Measurements from ENCODE around the gene GLRX.

GLRX gene

DNA sequence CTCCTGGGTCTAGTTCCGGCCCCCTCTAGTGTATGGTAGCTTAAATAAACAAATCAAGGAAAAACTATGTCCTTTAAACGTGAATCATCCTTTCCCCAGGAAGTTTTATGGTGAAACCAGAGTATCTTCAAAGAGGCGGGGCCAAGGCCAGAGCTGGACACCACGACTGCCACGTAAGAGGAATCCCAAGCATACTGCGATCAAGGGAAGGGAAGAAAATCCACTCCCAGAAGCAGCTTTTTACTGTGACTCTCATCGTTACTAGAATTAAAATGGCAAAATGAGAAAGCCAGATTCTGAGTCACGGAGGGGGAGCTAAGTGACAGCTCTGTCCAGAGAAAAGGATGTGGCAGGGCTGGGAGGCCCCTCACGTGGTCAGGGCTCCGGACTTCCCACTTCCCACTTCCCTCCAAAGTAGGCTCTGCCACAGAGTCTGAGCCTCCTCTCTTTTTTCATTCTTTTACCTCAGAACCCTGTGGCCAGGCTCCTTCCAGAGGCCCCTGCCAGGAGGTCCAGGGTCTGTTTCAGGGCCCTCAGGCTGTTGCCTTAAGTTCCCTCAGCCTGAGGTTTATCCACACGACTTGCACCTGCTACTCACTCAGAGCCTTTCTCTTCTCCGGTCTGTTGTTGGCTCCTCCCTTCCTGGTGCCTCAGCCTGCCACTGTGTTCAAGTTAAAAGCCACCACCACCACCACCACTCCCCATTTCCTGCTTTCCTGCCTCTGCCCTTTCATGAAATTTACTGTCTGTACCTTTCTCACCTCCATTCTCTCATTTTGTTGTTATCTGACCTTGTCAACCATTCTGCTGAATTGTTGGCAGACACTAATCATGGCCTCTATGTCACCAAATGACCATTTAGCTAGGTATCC is 1.4 kb upstream of the GLRX start:
- peak overlapping the region; percentile 89 for H3K4me3 ChIP-seq (ENCODE audit: low read length)
- H2AFZ ChIP-seq (ENCODE audit: low read length): peak overlapping the region; percentile 87
- no peaks in the 10 kb centered on the region for H3K9me3 ChIP-seq (replicated peaks; ENCODE audit: insufficient read depth, low read length)
- H3K9me2 ChIP-seq (replicated peaks; ENCODE audit: insufficient read depth, low read length): no peaks in the 10 kb centered on the region
- peaks cover 7% of the 10 kb centered on the region for H3K4me1 ChIP-seq (ENCODE audit: low read length)
- H3F3A ChIP-seq (ENCODE audit: insufficient read depth, low read length): peaks cover 31% of the 10 kb centered on the region
- peak overlapping the region; percentile 91 for H3K27ac ChIP-seq (ENCODE audit: low read length)
- DNase-seq: peak; percentile 86
- TF ChIP-seq, protein P1, sequence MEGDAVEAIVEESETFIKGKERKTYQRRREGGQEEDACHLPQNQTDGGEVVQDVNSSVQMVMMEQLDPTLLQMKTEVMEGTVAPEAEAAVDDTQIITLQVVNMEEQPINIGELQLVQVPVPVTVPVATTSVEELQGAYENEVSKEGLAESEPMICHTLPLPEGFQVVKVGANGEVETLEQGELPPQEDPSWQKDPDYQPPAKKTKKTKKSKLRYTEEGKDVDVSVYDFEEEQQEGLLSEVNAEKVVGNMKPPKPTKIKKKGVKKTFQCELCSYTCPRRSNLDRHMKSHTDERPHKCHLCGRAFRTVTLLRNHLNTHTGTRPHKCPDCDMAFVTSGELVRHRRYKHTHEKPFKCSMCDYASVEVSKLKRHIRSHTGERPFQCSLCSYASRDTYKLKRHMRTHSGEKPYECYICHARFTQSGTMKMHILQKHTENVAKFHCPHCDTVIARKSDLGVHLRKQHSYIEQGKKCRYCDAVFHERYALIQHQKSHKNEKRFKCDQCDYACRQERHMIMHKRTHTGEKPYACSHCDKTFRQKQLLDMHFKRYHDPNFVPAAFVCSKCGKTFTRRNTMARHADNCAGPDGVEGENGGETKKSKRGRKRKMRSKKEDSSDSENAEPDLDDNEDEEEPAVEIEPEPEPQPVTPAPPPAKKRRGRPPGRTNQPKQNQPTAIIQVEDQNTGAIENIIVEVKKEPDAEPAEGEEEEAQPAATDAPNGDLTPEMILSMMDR (IDR thresholded peaks at IDR 0.05; ENCODE audit: low read length): no peak
- TF ChIP-seq EZH2phosphoT487 (IDR thresholded peaks at IDR 0.05; ENCODE audit: low read length) (no peak), EZH2 (optimal IDR thresholded peaks at IDR 0.05; ENCODE audit: low read depth, low read length) (no peak)
- H3K79me2 ChIP-seq (ENCODE audit: low read length): peaks cover 36% of the 10 kb centered on the region
- H3K27me3 ChIP-seq (replicated peaks; ENCODE audit: insufficient read depth, low read length): no peaks in the 10 kb centered on the region
- no peaks in the 10 kb centered on the region for H3K36me3 ChIP-seq (replicated peaks; ENCODE audit: insufficient read depth, low read length)
- H4K20me1 ChIP-seq (ENCODE audit: insufficient read depth, low read length): no peaks in the 10 kb centered on the region
- H3K4me2 ChIP-seq (ENCODE audit: low read depth, low read length): peak overlapping the region; percentile 83
- peak overlapping the region; percentile 66 for H3K9ac ChIP-seq (ENCODE audit: low read length)

- H3K4me3 ChIP-seq (ENCODE audit: low read length): peak overlapping the region; percentile 89
Observed at GRCh38 chr5:95823218-95823737, 752 bp upstream of the GLRX start.

DNA sequence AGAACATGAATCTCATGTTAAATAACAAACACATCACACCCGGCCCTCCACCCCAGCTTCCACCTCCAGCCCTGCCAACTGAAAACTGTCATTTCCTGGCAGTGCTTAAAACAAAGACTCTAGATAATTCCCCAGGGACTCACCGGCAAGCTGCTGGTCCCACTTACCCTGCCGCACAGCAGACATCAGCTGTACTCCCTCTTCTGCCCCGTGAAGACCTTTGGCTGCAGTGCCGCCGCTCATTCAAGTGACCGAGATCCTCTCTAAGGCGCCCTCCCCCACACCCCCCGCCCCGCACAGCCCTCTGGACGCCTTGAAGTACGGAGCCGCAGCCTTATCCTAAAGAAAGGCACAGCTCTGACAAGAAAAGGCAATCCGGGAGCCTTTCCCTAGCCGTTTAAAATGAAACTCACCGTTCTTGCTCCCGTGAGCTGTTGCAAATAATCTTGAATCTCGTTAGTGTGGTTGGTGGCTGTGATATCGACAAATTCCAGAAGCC is 434 bp downstream of the GLRX start:
- Histone ChIP-seq H3K9me3 (replicated peaks; ENCODE audit: insufficient read depth, low read length) (no peaks in the 10 kb centered on the region), H3K9me2 (replicated peaks; ENCODE audit: insufficient read depth, low read length) (no peaks in the 10 kb centered on the region), H3K4me1 (ENCODE audit: low read length) (peaks cover 12% of the 10 kb centered on the region), H3K4me2 (ENCODE audit: low read depth, low read length) (peak overlapping the region; percentile 83), H4K20me1 (ENCODE audit: insufficient read depth, low read length) (no peaks in the 10 kb centered on the region), H3F3A (ENCODE audit: insufficient read depth, low read length) (peaks cover 31% of the 10 kb centered on the region), H3K27ac (ENCODE audit: low read length) (peak overlapping the region; percentile 91; the same call in 1 of the 2 replicates), H3K36me3 (replicated peaks; ENCODE audit: insufficient read depth, low read length) (no peaks in the 10 kb centered on the region), H3K27me3 (replicated peaks; ENCODE audit: insufficient read depth, low read length) (no peaks in the 10 kb centered on the region), H3K79me2 (ENCODE audit: low read length) (peaks cover 55% of the 10 kb centered on the region), H3K4me3 (ENCODE audit: low read length) (peak overlapping the region; percentile 89), H3K9ac (ENCODE audit: low read length) (peak overlapping the region; percentile 66; the same call in 1 of the 2 replicates), H2AFZ (ENCODE audit: low read length) (peak overlapping the region; percentile 87)
- TF ChIP-seq, protein P1 (IDR thresholded peaks at IDR 0.05; ENCODE audit: low read length): no peak
- no peak for TF ChIP-seq EZH2phosphoT487 (IDR thresholded peaks at IDR 0.05; ENCODE audit: low read length)
- TF ChIP-seq EZH2 (optimal IDR thresholded peaks at IDR 0.05; ENCODE audit: low read depth, low read length): no peak
- peak; percentile 61 for DNase-seq

More at GRCh38 chr5:95823218-95823737, 752 bp upstream of the GLRX start:
- peak overlapping the region; percentile 83 for H3K4me2 ChIP-seq (ENCODE audit: low read depth, low read length)
- DNase-seq: no peak
- no peaks in the 10 kb centered on the region for H3K27me3 ChIP-seq (replicated peaks; ENCODE audit: insufficient read depth, low read length)
- peaks cover 31% of the 10 kb centered on the region for H3F3A ChIP-seq (ENCODE audit: insufficient read depth, low read length)
- H3K36me3 ChIP-seq (replicated peaks; ENCODE audit: insufficient read depth, low read length): no peaks in the 10 kb centered on the region
- H4K20me1 ChIP-seq (ENCODE audit: insufficient read depth, low read length): no peaks in the 10 kb centered on the region
- H3K27ac ChIP-seq (ENCODE audit: low read length): peak overlapping the region; percentile 91
- H3K9me2 ChIP-seq (replicated peaks; ENCODE audit: insufficient read depth, low read length): no peaks in the 10 kb centered on the region
- H3K9me3 ChIP-seq (replicated peaks; ENCODE audit: insufficient read depth, low read length): no peaks in the 10 kb centered on the region
- no peak for TF ChIP-seq EZH2 (optimal IDR thresholded peaks at IDR 0.05; ENCODE audit: low read depth, low read length)
- TF ChIP-seq, protein P1 (IDR thresholded peaks at IDR 0.05; ENCODE audit: low read length): no peak
- no peak for TF ChIP-seq EZH2phosphoT487 (IDR thresholded peaks at IDR 0.05; ENCODE audit: low read length)
- H3K9ac ChIP-seq (ENCODE audit: low read length): peak overlapping the region; percentile 66
- peak overlapping the region; percentile 87 for H2AFZ ChIP-seq (ENCODE audit: low read length)
- H3K4me1 ChIP-seq (ENCODE audit: low read length): peaks cover 12% of the 10 kb centered on the region
- peaks cover 43% of the 10 kb centered on the region for H3K79me2 ChIP-seq (ENCODE audit: low read length)

All from MM.1S (cell line).